Lung (tissue), 12 donors: ENCODE data around the gene CALML6. TPM values are rescaled to one million over a fixed set of nuclear protein-coding genes. Genes with fewer than 3 reads are reported as not detected.

Experiments
- ATAC-seq: fragments of 200-7000 bp; cut with Tn5 transposase; one replicate; pipeline ENCODE4 v1.9.1; 2020; ENCODE audit warnings: moderate number of reproducible peaks; ENCODE audit not compliant: insufficient read depth, low FRiP score
- DNase-seq, 3 donors: peaks; one replicate each; pipeline ENCODE4 v3.0.0-alpha.2; 2013 to 2017
- H3K27ac ChIP-seq, 2 donors: one replicate each; pipeline ENCODE4 v1.5.1; 2013; ENCODE audit warnings: mild to moderate bottlenecking in 2 of 2, moderate library complexity in 2 of 2, control low read depth in 1 of 2, inconsistent platforms in 1 of 2, low read depth in 1 of 2, low read length in 1 of 2
- H3K27me3 ChIP-seq, 3 donors: one replicate each; pipeline ENCODE4 v1.5.1; 2013; ENCODE audit warnings: low read length in 2 of 3; ENCODE audit not compliant: control insufficient read depth in 3 of 3, insufficient read depth in 3 of 3
- H3K36me3 ChIP-seq, 4 donors: one replicate each; pipeline ENCODE4 v1.5.1; 2013; ENCODE audit warnings: low read length in 4 of 4, mild to moderate bottlenecking in 1 of 4, moderate library complexity in 1 of 4; ENCODE audit not compliant: control insufficient read depth in 4 of 4, insufficient read depth in 4 of 4
- H3K4me1 ChIP-seq, 5 donors: one replicate each; pipeline ENCODE4 v1.5.1; 2013; ENCODE audit warnings: low read length in 5 of 5, mild to moderate bottlenecking in 2 of 5, moderate library complexity in 1 of 5; ENCODE audit not compliant: control insufficient read depth in 5 of 5, insufficient read depth in 5 of 5
- H3K4me3 ChIP-seq: one replicate; pipeline ENCODE4 v1.5.1; 2013; ENCODE audit warnings: mild to moderate bottlenecking, control low read depth, moderate library complexity
- H3K9ac ChIP-seq, 2 donors: one replicate each; pipeline ENCODE4 v1.5.1; 2013; ENCODE audit warnings: low read length in 2 of 2, control low read depth in 1 of 2; ENCODE audit not compliant: insufficient read depth in 1 of 2
- H3K9me3 ChIP-seq, 4 donors: one replicate each; pipeline ENCODE4 v1.5.1; 2013; ENCODE audit warnings: low read length in 3 of 4, mild to moderate bottlenecking in 1 of 4, moderate library complexity in 1 of 4; ENCODE audit not compliant: control insufficient read depth in 4 of 4, insufficient read depth in 3 of 4
- WGBS, 2 donors: extraction: QIAGEN DNeasy Blood & Tissue Kit; methylation state at CpG; one replicate each; pipeline ENCODE4 v1.1.7; 2013; 5-methylcytosine and 5-hydroxymethylcytosine counted together
- polyA plus RNA-seq, 2 donors: library from polyadenylated mRNA; stranded (reverse); fragments of 200-250 nt; gene quantifications; one replicate each; pipeline ENCODE4 v1.2.1, GENCODE V29; 2013
- total RNA-seq, 2 donors: library from RNA; depleted of rRNA in 1 of 2; stranded (reverse); fragments of >200 nt in 1 of 2; gene quantifications; one replicate each; pipeline ENCODE4 v1.2.1, GENCODE V29; 2014 to 2021
- TF ChIP-seq, protein P1 (sequence below): IDR thresholded peaks from 2 replicates; pipeline ENCODE4 v1.5.1; 2012; ENCODE audit warnings: mild to moderate bottlenecking; ENCODE audit errors: control extremely low read depth, extremely low read depth
- donor health status: control.
- donor health status: control.
- donor health status: Bipolar disorder and iron deficiency.
- donor health status: healthy.
- donor health status: DM: yes; HTN: yes; CAD: no.

Gene CALML6
- total and polyA plus RNA-seq, 4 donors = 0.11 to 0.55 (median 0.34) TPM

DNA sequence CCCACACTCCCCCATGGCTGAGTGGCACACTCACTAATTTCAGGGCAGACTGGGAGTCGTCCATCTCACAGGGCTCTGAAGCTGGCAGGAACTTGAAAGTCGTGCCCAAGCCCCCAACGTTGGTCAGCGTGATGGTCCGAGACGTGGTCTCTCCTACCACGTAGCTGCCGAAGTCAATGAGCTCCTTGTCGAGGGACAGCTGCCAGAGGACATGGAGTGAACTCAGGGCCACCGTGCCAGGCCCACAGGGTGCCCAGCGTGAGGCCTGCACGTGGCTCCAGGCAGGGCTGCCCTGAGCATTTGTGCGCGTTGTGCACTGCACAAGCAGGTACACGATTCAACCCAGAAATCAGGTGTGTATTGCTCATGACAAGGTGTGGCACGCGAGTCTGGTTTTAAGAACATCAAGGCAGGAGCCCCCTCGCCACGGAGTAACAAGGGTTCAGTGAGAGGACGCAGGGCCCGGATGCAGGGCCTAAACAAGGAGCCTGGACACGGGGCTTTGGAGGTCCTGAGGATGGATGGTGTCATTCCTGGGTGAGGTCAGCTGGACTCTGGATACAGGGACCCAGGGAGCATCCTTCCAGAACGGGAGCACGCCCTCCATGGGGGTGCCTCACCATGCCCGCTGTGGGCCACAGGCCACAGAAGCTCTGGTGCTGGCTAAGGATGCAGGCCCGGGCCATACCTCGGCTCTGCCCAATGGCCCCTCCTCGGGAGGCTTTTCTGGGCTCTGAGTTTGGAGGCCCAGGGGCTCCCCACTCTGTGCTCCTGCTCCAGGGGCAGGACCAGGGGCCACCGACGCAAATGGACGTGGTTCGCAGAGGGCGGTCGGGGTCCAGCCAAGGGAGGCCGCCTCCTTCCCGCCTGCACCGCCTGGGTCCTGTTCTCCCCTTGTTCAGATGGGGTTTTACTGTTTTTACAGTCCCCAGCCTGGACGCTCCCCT, 41.8 kb downstream of the CALML6 start:
- Histone ChIP-seq H3K36me3 (no peaks in the 10 kb centered on the region), H3K9ac (no peak overlapping the region), H3K4me3 (no peak overlapping the region), H3K27ac (no peak overlapping the region), H3K27me3 (no peaks in the 10 kb centered on the region), H3K4me1 (peaks cover 0 to 13% (median 0%) of the 10 kb centered on the region in 5 donors), H3K9me3 (no peaks in the 10 kb centered on the region)
- TF ChIP-seq, protein P1, sequence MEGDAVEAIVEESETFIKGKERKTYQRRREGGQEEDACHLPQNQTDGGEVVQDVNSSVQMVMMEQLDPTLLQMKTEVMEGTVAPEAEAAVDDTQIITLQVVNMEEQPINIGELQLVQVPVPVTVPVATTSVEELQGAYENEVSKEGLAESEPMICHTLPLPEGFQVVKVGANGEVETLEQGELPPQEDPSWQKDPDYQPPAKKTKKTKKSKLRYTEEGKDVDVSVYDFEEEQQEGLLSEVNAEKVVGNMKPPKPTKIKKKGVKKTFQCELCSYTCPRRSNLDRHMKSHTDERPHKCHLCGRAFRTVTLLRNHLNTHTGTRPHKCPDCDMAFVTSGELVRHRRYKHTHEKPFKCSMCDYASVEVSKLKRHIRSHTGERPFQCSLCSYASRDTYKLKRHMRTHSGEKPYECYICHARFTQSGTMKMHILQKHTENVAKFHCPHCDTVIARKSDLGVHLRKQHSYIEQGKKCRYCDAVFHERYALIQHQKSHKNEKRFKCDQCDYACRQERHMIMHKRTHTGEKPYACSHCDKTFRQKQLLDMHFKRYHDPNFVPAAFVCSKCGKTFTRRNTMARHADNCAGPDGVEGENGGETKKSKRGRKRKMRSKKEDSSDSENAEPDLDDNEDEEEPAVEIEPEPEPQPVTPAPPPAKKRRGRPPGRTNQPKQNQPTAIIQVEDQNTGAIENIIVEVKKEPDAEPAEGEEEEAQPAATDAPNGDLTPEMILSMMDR = no peak
- no peak for ATAC-seq
- DNase-seq = no peak
- WGBS, 2 donors = 92 to 95% methylated on average over 38 of the region's 38 CpGs

DNA sequence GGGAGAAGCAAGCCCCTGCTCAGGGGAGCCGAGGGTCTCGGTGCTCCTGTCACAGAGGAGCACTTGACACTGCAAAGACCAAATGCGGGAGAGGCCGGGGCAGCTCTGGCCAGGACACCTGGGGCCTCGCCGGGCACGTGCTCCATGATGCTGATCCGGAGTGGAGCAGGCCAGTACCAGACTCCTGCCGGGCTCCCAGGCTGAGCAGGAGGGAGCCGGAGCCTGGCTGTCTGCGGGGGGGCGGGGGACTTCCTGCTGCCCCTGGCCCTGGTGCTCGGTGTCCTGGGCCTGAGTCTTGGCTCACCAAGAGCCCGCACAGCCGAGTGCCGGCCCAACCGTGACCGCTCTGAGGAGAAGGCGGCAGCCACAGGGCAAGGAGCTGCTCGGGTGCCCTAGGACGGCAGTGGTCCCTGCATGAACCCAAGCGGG, 42.5 kb downstream of the CALML6 start:
- ATAC-seq = no peak
- H3K27ac ChIP-seq = no peak overlapping the region
- H3K36me3 ChIP-seq = no peaks in the 10 kb centered on the region
- no peak overlapping the region for H3K9ac ChIP-seq
- no peaks in the 10 kb centered on the region for H3K9me3 ChIP-seq
- no peak for DNase-seq
- TF ChIP-seq, protein P1 = no peak
- H3K27me3 ChIP-seq = no peaks in the 10 kb centered on the region
- no peak overlapping the region for H3K4me3 ChIP-seq
- H3K4me1 ChIP-seq = peaks cover 0 to 13% (median 0%) of the 10 kb centered on the region in 5 donors
- 82 to 83% methylated on average over 21 to 22 of the region's 22 CpGs for WGBS, 2 donors

DNA sequence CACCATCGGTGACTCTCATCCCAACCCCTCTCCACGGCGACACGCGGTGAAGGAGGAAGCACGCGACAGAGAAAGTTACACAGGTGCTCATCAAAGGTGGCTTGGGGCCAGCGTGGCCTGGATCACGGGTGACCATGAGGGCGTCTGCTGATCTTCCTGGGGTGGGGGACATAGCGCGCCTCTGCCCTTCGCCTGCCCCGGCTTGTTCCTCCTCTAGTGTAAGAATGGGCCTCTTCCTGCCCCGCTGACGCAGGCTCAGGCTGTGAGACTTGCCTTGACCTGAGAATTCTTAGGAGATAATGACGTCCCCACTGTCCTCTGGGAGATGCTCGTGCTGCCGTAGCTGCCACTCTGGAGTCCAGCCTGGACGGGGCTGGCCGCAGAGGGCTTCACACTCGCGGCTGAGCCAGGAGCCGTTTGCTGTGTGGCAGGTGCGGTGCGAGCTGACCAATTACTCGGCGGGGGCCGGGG, 43.0 kb downstream of the CALML6 start:
- 75 to 77% methylated on average over 29 of the region's 29 CpGs for WGBS, 2 donors
- Histone ChIP-seq H3K9me3 (no peaks in the 10 kb centered on the region), H3K9ac (no peak overlapping the region), H3K4me3 (no peak overlapping the region), H3K27me3 (no peaks in the 10 kb centered on the region), H3K27ac (no peak overlapping the region), H3K4me1 (peaks cover 0 to 13% (median 0%) of the 10 kb centered on the region in 5 donors), H3K36me3 (no peaks in the 10 kb centered on the region)
- TF ChIP-seq, protein P1 = no peak
- ATAC-seq (no peak), DNase-seq (no peak)
